ENCODE data around the gene POLR2J2. TPM values are rescaled to one million over a fixed set of nuclear protein-coding genes. Genes with fewer than 3 reads are reported as not detected.
"Not testable (repeated sequence)": the region's sequence is repeated elsewhere in the genome, so short reads cannot be mapped to it uniquely, and the experiment has no call there.

POLR2J2 gene
- total RNA-seq, 2 donors from 2014 or later, result 7.0 to 15.5 TPM

DNA sequence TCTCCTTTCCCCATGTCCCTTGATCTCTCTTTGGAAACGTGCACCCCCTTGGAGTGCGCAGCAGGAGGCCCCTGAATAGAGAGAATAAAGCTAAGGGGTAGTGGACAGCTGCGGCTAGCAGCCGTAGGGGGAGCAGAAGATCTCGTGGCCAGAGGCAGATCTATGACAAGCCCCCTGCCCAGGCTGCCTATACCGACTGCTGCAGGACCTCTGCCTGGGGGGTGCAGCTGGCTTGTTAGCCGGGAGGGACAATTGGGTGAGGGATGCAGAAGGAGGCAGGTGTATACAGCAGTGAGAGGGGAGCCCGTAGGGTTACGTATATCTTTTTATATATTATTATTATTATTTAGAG lies 469 bp upstream of the POLR2J2 start:
- not testable (repeated sequence) for H3K4me1 Mint-ChIP-seq; H3K27me3 ChIP-seq (ENCODE audit: control insufficient read depth, insufficient read depth, low read length, poor library complexity, severe bottlenecking); H3K4me1 ChIP-seq (ENCODE audit: control insufficient read depth, insufficient read depth, low read length); H3K27ac Mint-ChIP-seq; H3K27ac ChIP-seq (ENCODE audit: low read depth, low read length); H3K4me3 Mint-ChIP-seq; DNase-seq; H3K27me3 Mint-ChIP-seq (ENCODE audit: insufficient read depth); H3K4me3 ChIP-seq (ENCODE audit: low read length); H3K9ac ChIP-seq (ENCODE audit: extremely low read depth, low read length, poor library complexity, severe bottlenecking); H3K36me3 Mint-ChIP-seq (ENCODE audit: low read depth); H3K9me3 Mint-ChIP-seq; H3K9me3 ChIP-seq (ENCODE audit: control insufficient read depth, low read length); H3K36me3 ChIP-seq (ENCODE audit: control insufficient read depth, insufficient read depth, low read length)
- no CpG with 5 or more reads among the region's 9 CpGs for WGBS, 2 experiments (ENCODE audit: insufficient coverage in 1 of 2, insufficient read length in 1 of 2)

DNA sequence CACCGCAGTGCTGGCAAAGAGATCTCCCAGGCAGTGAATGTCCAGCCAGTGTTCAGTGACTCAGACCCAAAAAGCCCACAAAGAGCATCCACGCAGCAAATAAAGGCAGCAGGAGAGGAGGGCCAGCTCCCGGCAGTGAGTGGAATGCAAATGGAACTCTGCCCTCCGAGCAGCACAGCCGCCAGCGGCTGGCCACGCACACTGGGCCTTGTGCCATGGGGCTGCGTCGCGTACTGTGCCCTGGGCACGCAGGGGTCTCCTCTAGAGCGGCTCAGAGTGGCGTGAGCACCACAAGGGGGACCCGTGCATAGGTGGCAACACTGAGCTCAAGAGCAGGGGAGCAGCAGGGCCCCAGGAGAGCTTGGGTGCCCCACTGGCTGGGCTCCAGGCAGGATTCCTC lies 3.9 kb downstream of the POLR2J2 start:
- H3K9ac ChIP-seq (ENCODE audit: extremely low read depth, low read length, poor library complexity, severe bottlenecking); H3K27me3 Mint-ChIP-seq (ENCODE audit: insufficient read depth); H3K36me3 ChIP-seq (ENCODE audit: control insufficient read depth, insufficient read depth, low read length); H3K27ac ChIP-seq (ENCODE audit: low read depth, low read length); H3K4me3 ChIP-seq (ENCODE audit: low read length); H3K9me3 ChIP-seq (ENCODE audit: control insufficient read depth, low read length); DNase-seq; H3K4me1 ChIP-seq (ENCODE audit: control insufficient read depth, insufficient read depth, low read length); H3K4me1 Mint-ChIP-seq; H3K27ac Mint-ChIP-seq; H3K27me3 ChIP-seq (ENCODE audit: control insufficient read depth, insufficient read depth, low read length, poor library complexity, severe bottlenecking); H3K4me3 Mint-ChIP-seq; H3K9me3 Mint-ChIP-seq; H3K36me3 Mint-ChIP-seq (ENCODE audit: low read depth): not testable (repeated sequence)
- WGBS, 2 experiments (ENCODE audit: insufficient coverage in 1 of 2, insufficient read length in 1 of 2), result no CpG with 5 or more reads among the region's 14 CpGs

DNA sequence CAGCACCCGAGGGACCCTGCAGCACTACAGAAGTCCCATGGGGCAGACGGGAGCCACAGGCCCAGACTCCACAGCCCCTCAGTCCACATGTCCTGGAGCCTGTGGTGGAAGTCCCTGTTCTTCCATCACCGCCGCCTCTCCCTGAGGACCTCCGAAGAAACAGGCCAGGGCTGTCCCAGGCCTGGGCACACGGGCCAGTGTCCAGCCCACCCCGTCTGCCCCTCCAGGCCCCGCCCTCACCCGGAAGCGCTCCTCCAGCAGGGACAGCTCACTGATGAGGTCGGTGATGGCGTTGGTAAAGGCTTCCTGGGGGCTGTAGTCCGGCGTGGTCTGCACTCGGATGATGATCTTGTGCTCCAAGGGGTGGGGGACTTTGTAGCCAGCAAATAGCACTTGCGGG lies 4.6 kb downstream of the POLR2J2 start:
- H3K27ac Mint-ChIP-seq; H3K4me1 Mint-ChIP-seq; H3K27me3 ChIP-seq (ENCODE audit: control insufficient read depth, insufficient read depth, low read length, poor library complexity, severe bottlenecking); H3K9me3 Mint-ChIP-seq; H3K9ac ChIP-seq (ENCODE audit: extremely low read depth, low read length, poor library complexity, severe bottlenecking); H3K27me3 Mint-ChIP-seq (ENCODE audit: insufficient read depth); H3K27ac ChIP-seq (ENCODE audit: low read depth, low read length); H3K4me3 Mint-ChIP-seq; H3K36me3 ChIP-seq (ENCODE audit: control insufficient read depth, insufficient read depth, low read length); H3K36me3 Mint-ChIP-seq (ENCODE audit: low read depth); H3K4me1 ChIP-seq (ENCODE audit: control insufficient read depth, insufficient read depth, low read length); DNase-seq; H3K9me3 ChIP-seq (ENCODE audit: control insufficient read depth, low read length); H3K4me3 ChIP-seq (ENCODE audit: low read length): not testable (repeated sequence)
- WGBS, 2 experiments (ENCODE audit: insufficient coverage in 1 of 2, insufficient read length in 1 of 2), result no CpG with 5 or more reads among the region's 16 CpGs

DNA sequence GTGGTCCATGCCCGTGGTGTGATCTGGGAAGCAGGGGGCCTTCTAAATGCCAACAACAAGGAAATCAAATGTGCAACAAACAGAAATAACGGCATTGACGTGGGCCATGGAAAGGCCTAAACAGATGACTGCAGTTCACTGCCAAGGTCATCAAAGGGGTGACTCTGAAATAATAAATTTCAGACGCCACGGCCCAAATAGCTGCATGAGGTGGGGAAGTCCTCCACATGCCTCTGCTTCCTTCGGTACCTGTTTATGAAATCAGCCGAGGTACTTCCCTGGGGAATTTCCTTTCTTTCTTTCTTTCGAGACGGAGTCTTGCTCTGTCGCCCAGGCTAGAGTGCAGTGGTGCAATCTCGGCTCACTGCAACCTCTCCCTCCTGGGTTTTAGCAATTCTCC lies 6.7 kb downstream of the POLR2J2 start:
- H3K27ac Mint-ChIP-seq; H3K4me1 ChIP-seq (ENCODE audit: control insufficient read depth, insufficient read depth, low read length); H3K9ac ChIP-seq (ENCODE audit: extremely low read depth, low read length, poor library complexity, severe bottlenecking); H3K4me1 Mint-ChIP-seq; H3K27me3 ChIP-seq (ENCODE audit: control insufficient read depth, insufficient read depth, low read length, poor library complexity, severe bottlenecking); H3K9me3 Mint-ChIP-seq; H3K36me3 ChIP-seq (ENCODE audit: control insufficient read depth, insufficient read depth, low read length); H3K9me3 ChIP-seq (ENCODE audit: control insufficient read depth, low read length); H3K4me3 Mint-ChIP-seq; H3K36me3 Mint-ChIP-seq (ENCODE audit: low read depth); DNase-seq; H3K27ac ChIP-seq (ENCODE audit: low read depth, low read length); H3K27me3 Mint-ChIP-seq (ENCODE audit: insufficient read depth); H3K4me3 ChIP-seq (ENCODE audit: low read length): not testable (repeated sequence)
- WGBS, 2 experiments (ENCODE audit: insufficient coverage in 1 of 2, insufficient read length in 1 of 2), result 92% methylated on average over 2 of the region's 11 CpGs; no CpG with 5 or more reads in 1 of the 2 experiments

DNA sequence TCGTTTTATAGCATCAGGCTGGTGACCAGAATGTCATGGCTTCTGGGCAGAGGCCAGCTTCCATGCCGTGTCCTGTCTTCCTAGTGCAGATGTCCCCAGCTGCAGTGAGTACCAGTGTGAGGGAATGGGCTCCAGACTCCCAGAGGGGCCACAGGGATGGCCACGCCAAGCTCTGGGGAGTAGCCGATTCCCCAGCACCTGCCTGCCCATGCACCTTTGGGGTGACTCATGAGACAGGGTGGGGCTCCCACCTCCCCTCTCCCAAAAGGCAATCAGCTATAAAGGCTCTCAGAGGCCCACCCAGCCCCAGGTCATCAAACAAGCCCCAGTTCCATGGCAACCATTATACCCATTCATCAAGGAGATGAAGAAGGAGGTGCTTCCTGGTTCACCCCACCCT lies 21.5 kb downstream of the POLR2J2 start, which contains the start of gene SPDYE2B:
TSS of gene SPDYE2B (plus strand) at position 396 of the 400 bp plus-strand sequence. CDS start 2,030 bp downstream, outside the sequence.
- H3K4me3 ChIP-seq (ENCODE audit: low read length); H3K36me3 Mint-ChIP-seq (ENCODE audit: low read depth); H3K27me3 Mint-ChIP-seq (ENCODE audit: insufficient read depth); H3K4me1 Mint-ChIP-seq; H3K4me3 Mint-ChIP-seq; H3K9me3 Mint-ChIP-seq; H3K27me3 ChIP-seq (ENCODE audit: control insufficient read depth, insufficient read depth, low read length, poor library complexity, severe bottlenecking); H3K36me3 ChIP-seq (ENCODE audit: control insufficient read depth, insufficient read depth, low read length); H3K9ac ChIP-seq (ENCODE audit: extremely low read depth, low read length, poor library complexity, severe bottlenecking); H3K27ac Mint-ChIP-seq; H3K27ac ChIP-seq (ENCODE audit: low read depth, low read length); H3K4me1 ChIP-seq (ENCODE audit: control insufficient read depth, insufficient read depth, low read length); DNase-seq; H3K9me3 ChIP-seq (ENCODE audit: control insufficient read depth, low read length): not testable (repeated sequence)
- no CpG with 5 or more reads among the region's 4 CpGs for WGBS, 2 experiments (ENCODE audit: insufficient coverage in 1 of 2, insufficient read length in 1 of 2)

DNA sequence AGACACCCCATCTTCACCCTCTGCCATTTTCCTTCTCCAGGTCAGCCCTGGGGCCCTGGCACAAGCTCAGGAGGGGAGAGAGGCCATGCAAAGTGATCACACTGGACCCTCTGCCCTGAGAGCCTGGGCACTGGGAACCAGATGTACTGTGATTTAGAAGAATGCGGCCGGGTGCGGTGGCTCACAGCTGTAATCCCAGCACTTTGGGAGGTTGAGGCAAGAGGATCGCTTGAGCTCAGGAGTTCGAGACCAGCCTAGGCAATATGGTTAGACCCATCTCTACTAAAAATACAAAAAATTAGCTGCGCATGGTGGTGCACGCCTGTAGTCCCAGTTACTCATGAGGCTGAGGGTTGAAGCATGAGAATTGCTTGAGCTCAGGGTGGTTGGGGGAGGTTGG lies 23.6 kb downstream of the POLR2J2 start:
- not testable (repeated sequence) for H3K27ac ChIP-seq (ENCODE audit: low read depth, low read length); H3K9me3 Mint-ChIP-seq; H3K4me3 ChIP-seq (ENCODE audit: low read length); H3K36me3 ChIP-seq (ENCODE audit: control insufficient read depth, insufficient read depth, low read length); H3K9ac ChIP-seq (ENCODE audit: extremely low read depth, low read length, poor library complexity, severe bottlenecking); H3K27me3 ChIP-seq (ENCODE audit: control insufficient read depth, insufficient read depth, low read length, poor library complexity, severe bottlenecking); H3K36me3 Mint-ChIP-seq (ENCODE audit: low read depth); H3K4me3 Mint-ChIP-seq; H3K4me1 Mint-ChIP-seq; H3K9me3 ChIP-seq (ENCODE audit: control insufficient read depth, low read length); DNase-seq; H3K4me1 ChIP-seq (ENCODE audit: control insufficient read depth, insufficient read depth, low read length); H3K27me3 Mint-ChIP-seq (ENCODE audit: insufficient read depth); H3K27ac Mint-ChIP-seq
- 90 to 96% methylated on average over 3 to 5 of the region's 7 CpGs for WGBS, 2 experiments (ENCODE audit: insufficient coverage in 1 of 2, insufficient read length in 1 of 2)

DNA sequence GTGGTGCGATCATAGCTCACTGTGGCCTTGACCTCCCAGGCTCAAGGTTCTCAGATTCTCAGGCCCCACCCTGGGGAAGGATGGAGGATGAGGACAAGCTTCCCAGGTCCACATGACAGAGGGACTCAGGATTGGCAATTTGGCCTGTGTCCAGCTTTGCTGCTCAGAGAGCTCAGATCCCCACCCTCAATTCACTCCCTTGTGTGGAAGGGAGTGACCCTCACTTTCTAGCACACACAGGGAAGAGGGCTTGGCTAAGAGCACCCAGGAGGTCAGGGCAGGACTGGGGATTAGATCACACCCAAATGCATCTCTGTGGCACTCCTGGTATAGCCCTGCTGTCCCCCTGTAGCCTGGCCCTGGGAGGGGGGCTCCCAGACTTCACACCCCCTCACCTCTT lies 28.1 kb downstream of the POLR2J2 start:
- DNase-seq; H3K27me3 ChIP-seq (ENCODE audit: control insufficient read depth, insufficient read depth, low read length, poor library complexity, severe bottlenecking); H3K9me3 ChIP-seq (ENCODE audit: control insufficient read depth, low read length); H3K4me3 Mint-ChIP-seq; H3K9ac ChIP-seq (ENCODE audit: extremely low read depth, low read length, poor library complexity, severe bottlenecking); H3K4me1 ChIP-seq (ENCODE audit: control insufficient read depth, insufficient read depth, low read length); H3K36me3 Mint-ChIP-seq (ENCODE audit: low read depth); H3K36me3 ChIP-seq (ENCODE audit: control insufficient read depth, insufficient read depth, low read length); H3K9me3 Mint-ChIP-seq; H3K27me3 Mint-ChIP-seq (ENCODE audit: insufficient read depth); H3K27ac Mint-ChIP-seq; H3K4me1 Mint-ChIP-seq; H3K4me3 ChIP-seq (ENCODE audit: low read length); H3K27ac ChIP-seq (ENCODE audit: low read depth, low read length): not testable (repeated sequence)
- no CpG with 5 or more reads among the region's 1 CpG for WGBS, 2 experiments (ENCODE audit: insufficient coverage in 1 of 2, insufficient read length in 1 of 2)
